Endothelial cell of umbilical vein (primary cell): Measurements from ENCODE around the gene CCNL2. TPM values are rescaled to one million over a fixed set of nuclear protein-coding genes. Genes with fewer than 3 reads are reported as not detected.

ENCODE experiments used
- BruUV-seq: library from RNA; stranded (reverse); fragments of 400-500 nt; replicated peaks from 2 replicates; lab custom pipeline; 2021; lab: Mats Ljungman, UMichigan
- CTCF ChIA-PET: fragments of 300-600, 350-600 bp; sonication (Branson Sonifier 250); formaldehyde crosslinking; loops from one replicate; lab custom pipeline; 2021; ENCODE audit warnings: antibody characterized with exemption, inconsistent platforms; lab: Charles Lee
- POLR2A ChIA-PET: fragments of 300-600, 350-600 bp; sonication (Branson Sonifier 250); formaldehyde crosslinking; loops from one replicate; lab custom pipeline; 2021; ENCODE audit warnings: antibody characterized with exemption, inconsistent platforms; lab: Charles Lee
- DNase-seq: peaks from one replicate; pipeline ENCODE4 v3.0.0-alpha.2; 2011; ENCODE audit warnings: low read depth, low spot score
- FAIRE-seq: peaks from 2 replicates; lab custom pipeline; 2011; peaks lifted over from hg19 to GRCh38; lab: Jason Lieb, UNC
- H2AFZ ChIP-seq: 2 replicates; pipeline ENCODE4 v1.6.0; 2012; ENCODE audit warnings: low read depth, low read length, control low read depth, inconsistent platforms
- H3K27ac ChIP-seq: 2 replicates; pipeline ENCODE4 v1.5.1; 2011; ENCODE audit warnings: low read depth, mild to moderate bottlenecking, control low read depth, low read length, moderate library complexity; ENCODE audit not compliant: insufficient read depth
- H3K27me3 ChIP-seq, 2 experiments: 2 replicates each; pipeline versions ENCODE4 v1.6.0 to v1.6.1; 2011; ENCODE audit warnings: low read length in 2 of 2, mixed read lengths in 1 of 2; ENCODE audit not compliant: control insufficient read depth in 2 of 2, insufficient read depth in 2 of 2
- H3K36me3 ChIP-seq, 2 experiments: 2 replicates in 1 of 2; 3 replicates in 1 of 2; pipeline ENCODE4 v1.5.1; 2011; ENCODE audit warnings: low read length in 2 of 2, mild to moderate bottlenecking in 1 of 2, moderate library complexity in 1 of 2; ENCODE audit not compliant: control insufficient read depth in 2 of 2, insufficient read depth in 2 of 2; ENCODE audit errors: extremely low read depth in 1 of 2
- H3K4me1 ChIP-seq: 3 replicates; pipeline ENCODE4 v1.5.1; 2011; ENCODE audit warnings: mild to moderate bottlenecking, low read length; ENCODE audit not compliant: control insufficient read depth, insufficient read depth; ENCODE audit errors: extremely low read depth
- H3K4me2 ChIP-seq: 2 replicates; pipeline ENCODE4 v1.6.1; 2011; ENCODE audit warnings: low read length, control low read depth, mixed read lengths; ENCODE audit not compliant: insufficient read depth
- H3K4me3 ChIP-seq, 3 experiments: fragments of 200-600 bp in 1 of 3; sonication (generic), shearing (Covaris generic) in 1 of 3; replicated peaks in 1 of 3; 2 replicates each; pipeline ENCODE4 v1.5.1; 2011 to 2016; ENCODE audit warnings: control low read depth in 3 of 3, low read length in 3 of 3, mild to moderate bottlenecking in 2 of 3, inconsistent platforms in 1 of 3, low read depth in 1 of 3, moderate library complexity in 1 of 3; ENCODE audit not compliant: insufficient read depth in 1 of 3
- H3K79me2 ChIP-seq: 2 replicates; pipeline ENCODE4 v1.6.0; 2012; ENCODE audit warnings: low read length, inconsistent platforms; ENCODE audit not compliant: control insufficient read depth, insufficient read depth
- H3K9ac ChIP-seq: replicated peaks from 2 replicates; pipeline ENCODE3; 2011; ENCODE audit warnings: low read length, control low read depth; ENCODE audit not compliant: insufficient read depth; ENCODE audit errors: extremely low read depth
- H3K9me1 ChIP-seq: replicated peaks from 3 replicates; pipeline ENCODE4 v1.6.0; 2011; ENCODE audit warnings: mild to moderate bottlenecking, low read length; ENCODE audit not compliant: control insufficient read depth, insufficient read depth; ENCODE audit errors: extremely low read depth
- H3K9me3 ChIP-seq: replicated peaks from 2 replicates; pipeline ENCODE4 v1.5.1; 2012; ENCODE audit warnings: low read length, inconsistent platforms; ENCODE audit not compliant: control insufficient read depth, insufficient read depth
- H4K20me1 ChIP-seq: replicated peaks from 2 replicates; pipeline ENCODE3; 2011; ENCODE audit warnings: mild to moderate bottlenecking, low read length; ENCODE audit not compliant: control insufficient read depth, insufficient read depth; ENCODE audit errors: extremely low read depth
- EZH2 ChIP-seq: IDR thresholded peaks from 2 replicates; pipeline ENCODE4 v1.6.1; 2012; ENCODE audit warnings: borderline replicate concordance, low read depth, mild to moderate bottlenecking, moderate library complexity, low read length, inconsistent platforms; ENCODE audit not compliant: severe bottlenecking
- FOS ChIP-seq: IDR thresholded peaks from 2 replicates; pipeline ENCODE4 v1.6.1; 2011; ENCODE audit warnings: mild to moderate bottlenecking, low read length, moderate library complexity, borderline replicate concordance; ENCODE audit not compliant: insufficient read depth
- GATA2 ChIP-seq: IDR thresholded peaks from 2 replicates; pipeline ENCODE4 v1.7.0; 2011; ENCODE audit warnings: low read depth, mild to moderate bottlenecking, moderate library complexity, mixed read lengths, low read length; ENCODE audit not compliant: insufficient read length, insufficient read depth
- JUN ChIP-seq: IDR thresholded peaks from 2 replicates; pipeline ENCODE4 v1.6.1; 2011; ENCODE audit warnings: borderline replicate concordance, low read depth; ENCODE audit not compliant: insufficient read length, insufficient read depth
- MYC ChIP-seq: IDR thresholded peaks from one replicate; pipeline ENCODE4 v1.6.1; 2011; ENCODE audit warnings: mild to moderate bottlenecking, low read depth, low read length
- POLR2A ChIP-seq: IDR thresholded peaks from 2 replicates; pipeline ENCODE4 v1.6.1; 2012; ENCODE audit warnings: low read depth, mild to moderate bottlenecking, control low read depth, low read length
- POLR2AphosphoS5 ChIP-seq: IDR thresholded peaks from 2 replicates; pipeline ENCODE4 v1.6.1; 2012; ENCODE audit warnings: low read depth, mild to moderate bottlenecking, control low read depth, low read length, moderate library complexity; ENCODE audit not compliant: insufficient read depth
- dilution Hi-C: fragments of 300-500 bp; cut with MboI; formaldehyde crosslinking; loops from one replicate; pipeline ENCODE4 v1.15.0; 2019; ENCODE audit warnings: low sequenced_read_pairs; ENCODE audit not compliant: extremely low pct_ligation_motif_present
- intact Hi-C: fragments of 100-400 bp; cut with micrococcal nuclease; formaldehyde crosslinking; loops from one replicate; pipeline ENCODE4 v1.10.0; 2022
- polyA plus RNA-seq, 4 experiments: library from polyadenylated mRNA; depleted of rRNA in 3 of 4; stranded (reverse) in 3 of 4; unstranded in 1 of 4; fragments of >200 nt; gene quantifications; 2 replicates each; pipeline versions ENCODE4 v1.2.1 to v1.2.3, GENCODE V29; 2011 to 2012; ENCODE audit warnings: missing spikeins in 1 of 4
- total RNA-seq: library from RNA; stranded (reverse); gene quantifications from 2 replicates; pipeline ENCODE4 v1.2.3, GENCODE V29; 2021
- TF ChIP-seq, protein P1 (sequence below), 2 donors: IDR thresholded peaks; 1 replicate in 1 of 2; 2 replicates in 1 of 2; pipeline ENCODE4 v1.5.1; 2011; ENCODE audit warnings: low read length in 2 of 2, mild to moderate bottlenecking in 2 of 2, moderate library complexity in 2 of 2, control low read depth in 1 of 2, inconsistent platforms in 1 of 2, low read depth in 1 of 2; ENCODE audit not compliant: insufficient read depth in 1 of 2; ENCODE audit errors: extremely low read depth in 1 of 2
- TF ChIP-seq, protein P2 (sequence below): IDR thresholded peaks from 2 replicates; pipeline ENCODE4 v1.6.1; 2011; ENCODE audit not compliant: insufficient read depth, insufficient read length

CCNL2 gene
- total and polyA plus RNA-seq, 2 donors (not counting 3 experiments of a cell fraction or from before 2014, with no cell fraction given) = 188 to 209 TPM

GRCh38 chr1:1420654-1421141 is 21.6 kb upstream of the CCNL2 start:
- ChIA-PET POLR2A (no interaction called here), CTCF (interaction anchor here (0.6 to 2.2 kb wide), 8 partner anchors 9 to 45 kb away, joined by 3 to 11 read pairs (median 4); partner anchors contain the start of genes AURKAIP1 and CCNL2)
- H2AFZ ChIP-seq = no peak overlapping the region
- H3K79me2 ChIP-seq = no peaks in the 10 kb centered on the region
- H3K9me3 ChIP-seq = no peaks in the 10 kb centered on the region
- no peaks in the 10 kb centered on the region for H3K9me1 ChIP-seq
- no peak overlapping the region for H3K27ac ChIP-seq
- no peaks in the 10 kb centered on the region for H4K20me1 ChIP-seq
- no peak for FAIRE-seq
- no peak for TF ChIP-seq GATA2
- TF ChIP-seq JUN = no peak
- TF ChIP-seq, protein P1, sequence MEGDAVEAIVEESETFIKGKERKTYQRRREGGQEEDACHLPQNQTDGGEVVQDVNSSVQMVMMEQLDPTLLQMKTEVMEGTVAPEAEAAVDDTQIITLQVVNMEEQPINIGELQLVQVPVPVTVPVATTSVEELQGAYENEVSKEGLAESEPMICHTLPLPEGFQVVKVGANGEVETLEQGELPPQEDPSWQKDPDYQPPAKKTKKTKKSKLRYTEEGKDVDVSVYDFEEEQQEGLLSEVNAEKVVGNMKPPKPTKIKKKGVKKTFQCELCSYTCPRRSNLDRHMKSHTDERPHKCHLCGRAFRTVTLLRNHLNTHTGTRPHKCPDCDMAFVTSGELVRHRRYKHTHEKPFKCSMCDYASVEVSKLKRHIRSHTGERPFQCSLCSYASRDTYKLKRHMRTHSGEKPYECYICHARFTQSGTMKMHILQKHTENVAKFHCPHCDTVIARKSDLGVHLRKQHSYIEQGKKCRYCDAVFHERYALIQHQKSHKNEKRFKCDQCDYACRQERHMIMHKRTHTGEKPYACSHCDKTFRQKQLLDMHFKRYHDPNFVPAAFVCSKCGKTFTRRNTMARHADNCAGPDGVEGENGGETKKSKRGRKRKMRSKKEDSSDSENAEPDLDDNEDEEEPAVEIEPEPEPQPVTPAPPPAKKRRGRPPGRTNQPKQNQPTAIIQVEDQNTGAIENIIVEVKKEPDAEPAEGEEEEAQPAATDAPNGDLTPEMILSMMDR (IDR thresholded peaks at IDR 0.05; ENCODE audit: extremely low read depth in 1 of 2, insufficient read depth in 1 of 2, low read depth in 1 of 2, low read length in 2 of 2) = no peak
- TF ChIP-seq EZH2 = no peak
- no peak for TF ChIP-seq POLR2A
- TF ChIP-seq POLR2AphosphoS5 = no peak
- TF ChIP-seq, protein P2, sequence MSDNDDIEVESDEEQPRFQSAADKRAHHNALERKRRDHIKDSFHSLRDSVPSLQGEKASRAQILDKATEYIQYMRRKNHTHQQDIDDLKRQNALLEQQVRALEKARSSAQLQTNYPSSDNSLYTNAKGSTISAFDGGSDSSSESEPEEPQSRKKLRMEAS = no peak
- TF ChIP-seq FOS = no peak
- no peak for TF ChIP-seq MYC
- BruUV-seq = no TSS peak
- no peak for DNase-seq
- H3K27me3 ChIP-seq = no peaks in the 10 kb centered on the region
- H3K4me3 ChIP-seq = no peak overlapping the region
- dilution Hi-C loops = no loop called here
- no peak overlapping the region for H3K4me2 ChIP-seq
- intact Hi-C loops = no loop called here
- peaks cover 3% of the 10 kb centered on the region for H3K4me1 ChIP-seq
- H3K9ac ChIP-seq = no peak overlapping the region
- no peaks in the 10 kb centered on the region for H3K36me3 ChIP-seq
